Dermis blood vessel endothelial cell (primary cell): ENCODE measurements around the gene ELAVL1. TPM values are rescaled to one million over a fixed set of nuclear protein-coding genes. Genes with fewer than 3 reads are reported as not detected.
"Not testable (repeated sequence)": the region's sequence is repeated elsewhere in the genome, so short reads cannot be mapped to it uniquely, and the experiment has no call there.

ENCODE experiments used
- DNase-seq: peaks from one replicate; pipeline ENCODE4 v3.0.0; 2010
- total RNA-seq: library from RNA; depleted of rRNA; stranded (reverse); fragments of >200 nt; gene quantifications from 2 replicates; pipeline ENCODE4 v1.2.3, GENCODE V29; 2014

Gene ELAVL1
- total RNA-seq: 43.2 and 98.7 TPM in 2 replicates

DNA sequence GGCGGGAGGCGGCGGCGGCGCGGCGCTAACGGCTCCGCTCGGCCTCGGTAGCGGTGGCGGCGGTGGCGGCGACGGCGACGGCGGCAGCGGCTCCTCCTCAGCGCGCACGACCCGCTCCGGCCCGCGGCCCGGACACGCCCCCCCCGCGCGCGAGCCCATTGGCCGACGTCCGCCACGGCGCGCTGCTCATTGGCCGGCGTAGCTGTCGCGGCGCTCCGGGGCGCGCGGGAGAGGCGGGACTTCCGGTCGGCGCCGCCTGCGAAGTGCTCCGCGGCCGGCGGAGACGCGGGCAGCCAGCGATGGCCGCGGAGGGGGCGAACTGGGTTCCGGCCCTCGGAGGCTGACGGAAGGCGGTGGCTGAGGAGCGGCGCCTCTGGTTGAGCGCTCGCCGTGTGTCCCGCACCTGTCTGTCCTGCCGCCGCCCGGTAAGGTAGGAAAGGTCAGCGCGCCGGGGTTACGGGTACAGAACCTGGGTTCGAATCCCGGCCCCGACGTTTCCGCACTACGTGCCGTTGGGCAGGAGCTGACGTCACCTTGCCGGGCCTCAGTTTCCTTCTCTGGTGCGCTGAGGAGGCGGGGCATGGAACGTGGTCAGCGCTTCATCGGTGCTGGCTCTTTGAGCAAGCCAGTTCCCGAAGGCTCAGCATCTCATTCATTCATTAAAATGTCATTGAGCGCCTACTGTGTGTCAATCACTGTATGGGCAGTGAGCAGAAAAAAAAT lies at the start of gene ELAVL1:
ELAVL1 (minus strand) TSS at position 108 of the 723 bp plus-strand sequence. CDS start 13,826 bp downstream, outside the sequence.
- peak; percentile 94 for DNase-seq

DNA sequence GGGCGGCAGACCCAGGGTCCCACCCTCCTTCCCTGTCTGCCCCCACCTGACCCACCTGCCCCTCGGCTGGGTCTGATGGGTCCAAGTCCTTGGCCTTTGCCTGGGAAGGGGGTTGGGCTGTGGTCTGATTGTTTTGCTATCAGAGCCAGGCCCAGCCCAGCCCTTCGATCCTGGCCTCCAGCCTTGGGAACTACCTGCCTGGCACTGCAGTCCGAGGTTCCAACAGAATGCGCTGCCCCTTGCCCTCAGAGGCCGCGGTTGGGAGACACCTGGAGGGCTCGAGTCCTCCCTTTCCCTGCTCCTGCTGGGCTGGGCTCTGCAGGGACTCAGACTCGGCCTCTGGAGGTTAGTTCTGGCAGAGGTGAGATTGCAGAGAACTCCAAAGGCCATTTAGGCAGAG lies 48.7 kb upstream of the ELAVL1 start:
- no peak for DNase-seq

DNA sequence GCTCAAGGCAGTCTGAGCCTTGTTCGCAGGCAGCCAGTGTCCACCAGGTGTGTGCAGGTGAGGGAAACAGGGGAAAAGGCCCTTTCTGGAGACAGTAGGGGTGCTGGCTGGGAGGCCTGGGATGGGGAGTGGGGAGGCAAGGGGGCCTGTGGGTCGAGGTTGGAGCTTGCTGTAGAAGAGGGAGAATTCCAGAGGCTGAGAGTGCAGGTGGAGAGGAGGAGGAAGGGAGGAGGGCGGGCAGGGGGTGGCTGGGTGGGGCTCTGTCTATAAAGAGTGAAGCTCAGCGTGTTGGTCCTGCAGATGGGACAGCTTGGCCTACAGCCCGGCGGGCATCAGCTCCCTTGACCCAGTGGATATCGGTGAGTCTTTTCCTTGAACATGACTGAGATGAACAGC lies 47.0 kb upstream of the ELAVL1 start, which contains the start of gene CCL25:
CCL25 (plus strand) TSS at position 297 of the 396 bp plus-strand sequence. CDS start 290 bp downstream, outside the sequence.
- DNase-seq: no peak

DNA sequence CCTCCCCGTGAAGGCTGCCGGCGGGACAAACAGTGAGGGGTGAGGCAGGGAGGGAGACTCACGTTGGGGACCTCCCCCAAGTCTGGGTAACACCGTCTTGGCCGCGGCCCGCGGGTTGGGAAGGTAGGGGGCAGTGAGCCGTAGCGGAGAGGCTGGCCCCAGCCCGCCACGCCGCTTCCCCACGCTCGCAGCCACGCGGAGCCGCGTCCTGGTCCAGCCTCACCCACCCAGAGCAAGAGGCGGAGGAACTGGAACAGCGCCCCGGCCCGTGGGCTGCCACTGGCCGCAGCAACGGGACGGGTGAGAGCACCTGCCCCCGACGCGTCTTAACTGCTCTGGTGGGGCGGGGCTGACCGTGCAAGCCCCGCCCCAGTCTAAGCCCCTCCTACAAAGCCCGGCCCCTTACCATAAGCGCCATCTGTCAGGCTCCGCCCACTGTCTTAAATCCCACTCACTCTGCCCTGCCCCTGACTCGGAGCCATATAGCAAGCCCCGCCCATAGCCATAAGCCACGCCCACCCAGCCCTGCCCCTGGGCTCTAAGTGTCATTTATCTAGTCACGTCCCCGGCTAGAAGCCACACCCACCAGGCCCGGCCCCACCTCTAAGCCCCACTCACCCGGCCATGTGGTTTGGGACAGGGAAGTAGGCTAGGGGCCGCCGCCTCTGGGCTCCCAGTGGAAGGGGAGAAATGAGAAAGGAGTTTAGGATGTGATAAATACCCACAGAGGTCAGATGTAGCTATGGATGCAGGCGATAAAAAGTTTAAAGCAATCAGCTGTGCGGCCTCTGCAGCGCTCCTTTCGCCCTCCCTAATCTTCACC lies 45.0 kb upstream of the ELAVL1 start:
- peak; percentile 70 for DNase-seq

DNA sequence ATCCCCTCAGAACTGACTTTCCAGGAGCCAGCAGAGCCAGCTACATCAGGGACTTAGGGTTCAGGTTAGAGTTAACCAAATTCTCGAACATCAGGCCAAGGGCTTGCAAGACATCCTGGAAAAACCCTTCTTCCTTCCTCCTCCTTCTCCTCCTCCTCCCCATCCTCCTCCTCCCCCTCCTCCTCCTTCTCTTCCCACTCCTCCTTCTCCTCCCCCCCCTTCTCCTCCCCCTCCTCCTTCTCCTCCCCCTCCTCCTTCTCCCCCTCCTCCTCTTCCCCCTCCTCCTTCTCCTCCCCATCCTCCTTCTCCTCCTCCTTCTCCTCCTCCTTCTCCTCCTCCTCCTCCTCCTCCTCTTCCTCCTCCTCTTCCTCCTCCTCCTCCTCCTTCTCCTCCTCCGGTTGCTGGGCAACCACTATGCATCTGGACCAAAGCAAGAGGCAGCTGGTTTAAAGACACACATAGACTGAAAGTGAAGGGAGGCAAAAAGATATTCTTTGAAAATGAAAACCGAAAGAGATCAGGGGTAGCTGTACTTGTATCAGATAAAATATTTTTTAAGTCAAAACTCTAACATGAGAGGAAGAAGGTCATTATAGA lies 41.2 kb upstream of the ELAVL1 start:
- DNase-seq: no peak

DNA sequence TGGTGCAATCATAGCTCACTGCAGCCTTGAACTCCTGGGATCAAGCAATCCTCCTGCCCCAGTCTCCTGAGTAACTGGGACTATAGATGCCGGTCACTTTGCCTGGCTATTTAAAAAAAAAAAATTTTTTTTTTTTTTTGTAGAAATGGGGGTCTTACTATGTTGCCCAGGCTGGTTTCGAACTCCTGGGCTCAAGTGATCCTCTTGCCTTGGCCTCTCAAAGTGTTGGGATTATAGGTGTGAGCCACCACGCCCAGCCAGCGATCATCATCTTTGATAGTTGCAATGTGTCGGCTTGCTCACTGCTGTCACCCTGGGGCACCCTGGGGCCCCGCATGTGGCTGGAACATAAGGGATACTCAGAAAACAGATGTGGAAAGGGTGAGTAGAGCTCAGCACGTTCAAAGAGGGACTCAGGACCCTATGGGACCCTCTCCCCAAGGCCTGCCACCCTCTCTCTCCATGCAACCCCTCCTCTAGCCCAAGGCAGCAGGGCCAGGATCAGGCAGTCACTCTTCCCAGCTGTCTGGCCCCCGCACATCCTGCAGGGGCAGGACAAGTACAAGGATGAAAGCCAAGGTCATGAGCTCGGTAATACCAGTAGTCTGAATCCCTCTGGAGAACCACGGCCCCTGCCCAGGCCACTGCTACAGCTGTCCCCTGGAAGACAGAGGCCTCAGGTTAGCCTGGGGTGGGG lies 40.6 kb upstream of the ELAVL1 start:
- DNase-seq: no peak

DNA sequence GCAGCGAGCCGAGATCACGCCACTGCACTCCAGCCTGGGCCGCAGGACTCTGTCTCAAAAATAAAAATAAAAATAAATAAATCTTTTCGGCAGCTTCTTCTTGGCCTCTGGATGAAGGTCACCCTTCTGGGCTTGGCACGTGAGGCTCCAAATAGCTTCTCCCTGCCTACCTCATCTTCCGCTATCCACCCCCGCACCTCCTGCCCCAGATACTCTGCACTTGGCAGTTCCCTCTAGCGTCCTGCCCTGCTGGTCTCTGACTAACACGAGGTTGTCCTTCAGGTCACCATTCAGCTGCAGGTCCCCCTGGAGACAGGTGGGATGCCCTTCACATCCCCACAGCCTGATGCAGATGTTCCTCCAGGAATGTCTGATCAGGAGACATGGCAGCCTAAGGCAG lies 38.6 kb upstream of the ELAVL1 start:
- DNase-seq: no peak

DNA sequence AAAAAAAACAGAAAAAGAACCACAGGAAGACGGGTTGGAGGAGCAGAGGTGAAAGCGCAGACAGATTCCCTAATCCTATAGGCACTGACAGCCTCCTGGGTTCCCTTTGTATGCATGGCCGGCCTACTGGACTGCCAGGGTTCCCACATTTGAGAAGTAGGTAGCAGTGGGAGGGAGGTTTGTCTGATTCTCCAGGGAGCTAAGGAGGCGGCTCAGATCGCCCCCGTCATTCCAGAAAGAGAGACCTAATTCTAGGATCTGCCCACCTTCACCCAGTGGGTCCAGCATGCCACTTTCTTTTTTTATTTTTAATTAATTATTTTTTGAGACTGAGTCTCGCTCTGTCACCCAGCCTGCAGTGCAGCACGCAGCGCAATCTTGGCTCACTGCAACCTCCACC lies 37.5 kb upstream of the ELAVL1 start:
- no peak for DNase-seq

DNA sequence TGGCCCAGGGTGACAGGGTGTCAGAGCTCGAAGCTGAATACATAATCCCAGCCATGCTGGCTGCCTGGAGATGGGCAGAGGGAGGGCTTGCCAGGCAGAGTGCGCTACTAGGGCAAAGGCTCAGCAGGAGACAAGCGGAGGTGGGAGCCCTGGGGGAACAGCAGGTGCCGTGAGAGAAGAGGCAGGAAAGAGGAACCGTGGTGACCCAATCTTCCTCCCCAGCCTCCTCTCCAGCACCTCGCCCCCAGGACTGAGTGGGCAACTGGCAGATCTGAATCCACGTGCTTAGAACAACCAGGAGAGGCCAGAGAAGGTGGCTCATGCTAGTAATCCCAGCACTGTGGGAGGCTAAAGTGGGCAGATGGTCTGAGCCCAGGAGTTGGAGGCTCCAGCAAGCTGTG lies 36.1 kb upstream of the ELAVL1 start:
- DNase-seq: no peak

DNA sequence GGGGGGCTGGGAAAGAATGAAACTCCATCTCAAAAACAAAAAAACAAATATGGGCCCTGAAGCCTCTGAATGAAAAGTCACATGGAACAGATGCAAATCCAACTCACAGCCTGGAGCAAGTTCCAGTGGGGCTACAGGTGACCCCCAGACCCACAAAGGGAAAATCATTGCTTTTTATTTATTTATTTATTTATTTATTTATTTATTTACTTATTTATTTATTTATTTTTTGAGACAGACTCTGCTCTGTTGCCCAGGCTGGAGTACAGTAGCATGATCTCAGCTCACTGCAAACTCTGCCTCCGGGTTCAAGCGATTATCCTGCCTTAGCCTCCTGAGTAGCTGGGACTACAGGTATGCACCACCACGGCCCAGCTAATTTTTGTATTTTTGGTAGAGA lies 33.8 kb upstream of the ELAVL1 start:
- no peak for DNase-seq

DNA sequence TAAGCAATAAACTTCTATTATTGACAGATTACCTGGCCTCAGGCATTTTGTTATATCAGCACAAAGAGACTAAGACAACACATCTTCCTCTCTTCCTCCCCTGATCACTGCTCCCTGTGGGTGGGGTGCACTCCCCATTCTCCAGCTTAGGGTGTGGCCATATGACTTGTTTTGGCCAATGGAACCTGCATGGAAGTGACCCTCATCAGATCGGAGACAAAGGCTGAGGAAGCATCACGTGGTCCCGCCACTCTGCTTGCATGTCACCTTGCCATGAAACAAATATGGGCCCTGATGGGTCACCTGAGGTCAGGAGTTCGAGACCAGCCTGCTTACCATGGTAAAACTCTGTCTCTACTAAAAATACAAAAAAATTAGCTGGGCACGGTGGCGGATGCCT lies 33.4 kb upstream of the ELAVL1 start:
- DNase-seq: no peak

DNA sequence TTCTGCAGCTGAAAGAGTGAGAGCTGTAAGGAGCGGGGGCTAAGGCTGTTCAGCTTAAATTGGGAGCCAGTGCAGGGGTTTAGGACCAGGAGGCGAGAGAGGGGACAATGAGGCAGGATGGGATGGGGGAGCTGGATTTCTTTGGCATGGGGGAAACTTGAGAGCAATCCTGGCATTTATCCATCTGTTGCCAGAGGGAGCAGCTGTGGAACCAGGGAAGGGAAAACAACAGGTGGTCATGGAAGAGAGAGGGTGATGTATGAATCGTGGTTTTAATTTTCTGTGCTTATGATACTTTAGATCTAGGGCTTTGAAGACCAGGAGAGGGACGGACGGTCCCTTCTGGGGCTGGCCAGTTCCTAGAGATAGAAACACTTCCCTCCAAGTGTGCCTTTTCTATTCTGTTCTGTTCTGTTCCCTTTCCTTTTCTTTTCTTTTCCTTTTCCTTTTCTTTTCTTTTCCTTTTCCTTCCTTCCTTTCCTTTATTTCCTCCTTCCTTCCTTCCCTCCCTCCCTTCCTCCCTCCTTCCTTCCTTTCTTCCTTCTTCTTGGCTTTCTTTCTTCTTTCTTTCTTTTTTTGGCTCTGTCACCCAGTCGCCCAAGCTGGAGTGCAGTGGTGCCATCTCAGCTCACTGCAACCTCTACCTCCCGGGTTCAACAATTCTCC lies 31.1 kb upstream of the ELAVL1 start:
- no peak for DNase-seq

DNA sequence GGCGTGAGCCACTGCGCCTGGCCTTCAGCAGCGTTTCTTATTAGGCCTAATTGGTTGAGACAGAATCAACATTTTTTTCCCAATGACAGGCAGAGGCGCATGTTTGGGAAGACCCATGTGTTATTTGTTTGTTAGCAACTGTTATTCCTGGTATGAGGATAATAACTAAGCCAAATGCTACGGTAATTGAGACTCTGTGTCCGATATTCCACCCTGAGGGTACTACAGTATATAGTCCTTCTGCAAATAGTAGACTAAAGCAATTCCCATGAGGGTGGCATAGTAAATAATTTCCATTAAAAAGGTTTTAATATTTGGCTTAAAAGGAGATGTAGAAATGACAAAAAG lies 28.7 kb upstream of the ELAVL1 start:
- no peak for DNase-seq

DNA sequence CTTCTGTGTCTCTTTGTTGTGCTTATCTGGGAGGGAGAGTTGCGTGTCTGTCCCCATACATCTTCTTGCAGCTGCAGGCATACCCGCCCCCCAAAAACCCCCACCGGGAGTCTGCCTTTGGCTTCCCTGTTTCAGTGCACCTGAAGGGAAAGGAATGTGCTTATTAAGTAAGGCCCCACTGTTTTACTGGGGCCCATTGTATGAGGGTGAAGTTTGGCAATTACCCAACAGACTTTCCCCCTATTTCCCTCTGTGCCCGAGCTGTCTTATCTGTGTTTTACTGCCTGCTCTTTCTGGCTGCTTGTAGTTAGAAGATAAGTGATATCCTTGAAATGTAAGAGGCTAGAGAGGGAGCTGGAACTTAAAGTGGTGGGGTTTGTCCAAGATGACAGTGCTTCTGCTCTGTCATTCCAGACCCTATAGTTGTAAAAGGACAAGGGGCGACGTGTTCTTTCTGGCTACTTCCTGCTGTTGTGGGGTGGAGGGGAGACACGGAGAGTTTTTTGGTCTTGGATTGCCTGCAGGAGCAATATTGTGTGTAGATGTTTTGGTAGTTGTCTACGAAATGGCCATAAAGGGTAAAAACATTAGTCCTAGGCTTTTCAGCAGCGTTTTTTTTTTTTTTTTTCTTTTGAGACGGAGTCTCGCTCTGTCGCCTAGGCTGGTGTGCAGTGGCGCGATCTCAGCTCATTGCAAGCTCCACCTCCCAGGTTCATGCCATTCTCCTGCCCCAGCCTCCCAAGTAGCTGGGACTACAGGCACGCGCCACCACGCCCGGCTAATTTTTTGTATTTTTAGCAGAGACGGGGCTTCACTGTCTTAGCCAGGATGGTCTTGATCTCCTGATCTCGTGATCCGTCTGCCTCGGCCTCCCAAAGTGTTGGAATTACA lies 28.1 kb upstream of the ELAVL1 start:
- DNase-seq: not testable (repeated sequence)

DNA sequence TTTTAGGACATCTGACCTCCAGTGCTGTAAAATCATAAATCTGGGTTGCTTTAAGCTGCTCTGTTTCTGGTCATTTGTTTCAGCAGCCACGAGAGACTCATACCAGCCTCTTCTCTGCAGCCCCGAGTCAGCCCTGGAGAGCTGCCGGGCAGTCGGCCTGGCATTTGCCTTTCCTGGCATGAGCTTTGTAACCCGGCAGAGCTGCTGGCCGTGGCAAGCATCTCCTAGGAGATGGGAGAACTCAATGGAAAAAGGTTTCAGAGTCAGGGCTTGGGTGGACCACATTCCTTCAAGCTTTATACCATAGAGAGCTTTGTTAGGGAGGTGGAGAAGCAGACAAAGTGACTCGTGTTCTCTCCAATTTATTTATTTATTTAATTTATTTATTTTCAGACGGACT lies 25.5 kb upstream of the ELAVL1 start:
- no peak for DNase-seq

DNA sequence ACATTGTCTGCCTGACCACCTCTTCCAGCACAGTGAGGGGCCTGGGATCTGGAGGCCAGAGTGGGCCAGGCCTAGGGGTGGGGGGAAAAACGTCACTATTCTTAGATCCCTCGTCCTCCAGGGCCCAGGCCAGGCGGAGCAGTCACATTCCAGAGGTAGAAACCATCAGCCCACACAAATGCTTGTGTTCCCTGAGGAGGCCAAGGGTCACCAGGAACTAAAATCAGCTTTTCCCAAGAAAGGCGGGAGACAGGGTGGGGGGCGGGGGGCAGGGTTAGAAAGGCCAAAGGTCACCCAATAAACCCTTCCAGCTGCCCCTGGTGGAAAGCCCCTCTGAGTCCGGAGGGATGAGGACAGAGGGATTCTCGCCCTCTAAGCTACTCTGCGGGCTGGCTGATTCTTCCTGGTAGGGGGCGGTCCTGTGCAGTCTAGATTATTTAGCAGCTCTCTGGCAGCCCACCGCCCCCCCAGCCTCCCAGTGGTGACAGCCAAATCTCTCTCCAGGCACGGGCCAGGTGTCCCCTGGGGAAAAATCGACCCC lies 23.6 kb upstream of the ELAVL1 start:
- no peak for DNase-seq

DNA sequence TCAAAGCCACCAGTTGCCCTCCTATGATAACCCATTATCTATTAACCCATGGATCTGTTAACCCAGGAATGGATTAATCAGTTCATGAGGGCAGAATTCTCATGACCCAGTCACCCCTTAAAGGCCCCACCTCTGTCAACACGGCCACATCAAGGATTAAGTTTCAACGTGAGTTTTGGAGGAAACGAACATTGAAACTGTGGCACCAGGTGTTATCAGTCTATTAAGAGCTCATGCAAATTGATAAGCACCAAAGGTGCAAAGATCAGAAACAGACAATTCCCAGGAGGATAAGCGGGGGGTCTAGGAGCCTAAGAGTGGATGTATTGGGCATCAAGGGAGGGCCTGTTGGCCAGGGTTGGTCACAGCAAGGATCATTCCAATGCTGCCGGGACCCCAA lies 19.9 kb upstream of the ELAVL1 start:
- DNase-seq: no peak

DNA sequence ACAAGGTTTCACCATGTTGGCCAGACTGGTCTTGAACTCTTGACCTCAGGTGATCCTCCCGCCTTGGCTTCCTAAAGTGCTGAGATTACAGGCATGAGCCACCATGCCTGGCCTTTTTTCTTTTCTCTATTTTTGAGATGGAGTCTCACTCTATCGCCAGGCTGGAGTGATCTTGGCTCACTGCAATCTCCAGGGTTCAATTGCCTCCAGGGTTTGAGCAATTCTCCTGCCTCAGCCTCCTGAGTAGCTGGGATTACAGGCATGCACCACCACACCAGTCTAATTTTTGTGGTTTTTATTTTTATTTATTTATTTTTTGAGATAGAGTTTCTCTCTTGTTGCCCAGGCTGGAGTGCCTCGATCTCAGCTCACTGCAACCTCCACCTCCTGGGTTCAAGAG lies 18.8 kb upstream of the ELAVL1 start:
- not testable (repeated sequence) for DNase-seq

DNA sequence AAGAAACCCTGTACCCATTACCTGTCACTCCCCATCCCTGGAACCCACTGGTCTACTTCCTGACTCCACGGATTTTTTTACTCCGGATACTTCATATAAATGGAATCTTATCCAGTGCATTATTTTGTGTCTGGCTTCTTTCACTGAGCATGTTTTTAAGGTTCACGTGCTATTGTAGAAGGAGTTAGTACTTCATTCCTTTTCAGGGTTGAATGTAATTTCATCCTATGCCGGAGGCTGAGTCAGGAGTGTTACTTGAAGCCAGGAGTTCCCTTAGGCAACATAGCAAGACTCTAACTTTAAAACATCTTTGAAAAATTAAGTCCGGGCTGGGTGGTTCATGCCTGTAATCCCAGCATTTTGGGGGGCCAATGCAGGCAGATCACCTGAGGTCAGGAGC lies 17.9 kb upstream of the ELAVL1 start:
- no peak for DNase-seq

DNA sequence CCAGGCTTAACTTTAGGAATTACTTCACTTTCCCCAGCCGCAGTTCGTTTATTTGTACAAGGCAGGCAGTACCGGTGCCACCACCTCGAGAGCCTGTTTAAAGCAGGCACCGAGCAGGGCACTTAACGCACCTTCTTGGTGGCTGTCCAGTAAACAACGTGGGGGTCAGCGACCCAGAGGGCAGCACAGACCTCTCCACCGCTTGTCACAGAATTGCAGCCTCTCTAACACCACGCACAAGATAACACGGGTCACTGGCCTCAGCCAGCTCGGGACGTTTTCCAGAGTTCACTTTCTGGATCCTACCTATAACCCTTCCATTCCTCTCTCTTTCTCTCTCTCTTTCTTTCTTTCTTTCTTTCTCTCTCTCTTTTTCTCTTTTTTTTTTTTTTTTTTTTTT lies 16.8 kb upstream of the ELAVL1 start:
- no peak for DNase-seq

DNA sequence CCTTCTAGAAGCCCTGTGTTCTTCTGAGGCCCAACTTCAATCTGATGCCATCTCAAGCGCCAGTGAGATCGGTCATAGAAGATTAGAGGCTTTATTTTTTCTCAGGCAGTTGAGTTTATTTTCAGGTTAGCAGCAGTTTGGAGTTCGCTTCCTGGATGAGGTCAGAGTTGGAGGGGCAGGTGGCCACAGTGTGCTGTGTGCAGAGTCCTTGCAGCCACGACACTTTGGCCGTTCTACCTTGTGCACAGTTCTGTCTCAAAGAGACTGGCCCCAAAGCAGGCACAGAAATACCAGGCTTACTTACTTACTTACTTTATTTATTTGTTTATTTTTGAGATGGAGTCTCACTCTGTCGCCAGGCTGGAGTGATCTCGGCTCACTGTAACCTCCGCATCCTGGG lies 15.9 kb upstream of the ELAVL1 start:
- DNase-seq: no peak
